Dendritic cell treated with granulocyte-macrophage colony-stimulating factor and Interleukin-4, amounts not matched to agents 40 ng/mL and 50 ng/mL, for 4 days (primary cell): Measurements from ENCODE around the gene CCNY.
A peak's percentile ranks its signal among the peaks of the same experiment; 100 is the strongest.
"Not testable (repeated sequence)": the region's sequence is repeated elsewhere in the genome, so short reads cannot be mapped to it uniquely, and the experiment has no call there.

Experiments
- H3K27ac Mint-ChIP-seq: one replicate; pipeline ENCODE4 v1.8.0; 2022; ENCODE audit warnings: mild to moderate bottlenecking, mixed read lengths
- H3K27me3 Mint-ChIP-seq: one replicate; pipeline ENCODE4 v1.8.0; 2022; ENCODE audit warnings: mild to moderate bottlenecking, mixed read lengths
- H3K36me3 Mint-ChIP-seq: one replicate; pipeline ENCODE4 v1.8.0; 2022; ENCODE audit warnings: low read depth, mixed read lengths
- H3K4me1 Mint-ChIP-seq: one replicate; pipeline ENCODE4 v1.8.0; 2022; ENCODE audit warnings: low read depth, mixed read lengths
- H3K4me3 Mint-ChIP-seq: one replicate; pipeline ENCODE4 v1.8.0; 2022; ENCODE audit warnings: mild to moderate bottlenecking, moderate library complexity, mixed read lengths
- H3K9me3 Mint-ChIP-seq: one replicate; pipeline ENCODE4 v1.8.0; 2022; ENCODE audit warnings: mixed read lengths
- intact Hi-C: fragments of 100-400 bp; cut with micrococcal nuclease; formaldehyde crosslinking; loops from one replicate; pipeline ENCODE4 v1.15.0; 2022

CCNY gene

DNA sequence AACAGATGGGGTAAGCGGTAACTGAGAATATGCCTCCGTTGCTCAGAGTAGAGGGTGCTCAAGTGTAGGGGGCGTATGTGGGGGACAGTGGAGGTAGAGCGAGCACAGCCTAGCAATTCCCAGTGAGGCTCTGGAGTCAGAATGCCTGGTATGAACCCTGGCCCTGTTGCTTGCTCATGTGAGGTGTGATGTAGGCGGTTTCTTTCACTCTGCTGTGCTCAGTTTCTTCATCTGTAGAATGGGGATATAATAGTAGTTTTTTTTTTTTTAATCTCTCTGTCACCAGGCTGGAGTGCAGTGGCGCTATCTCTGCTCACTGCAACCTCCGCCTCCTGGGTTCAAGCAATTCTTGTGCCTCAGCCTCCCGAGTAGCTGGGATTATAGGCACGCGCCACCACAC, 82.3 kb downstream of the CCNY start:
- H3K9me3 Mint-ChIP-seq, H3K27ac Mint-ChIP-seq, H3K27me3 Mint-ChIP-seq, intact Hi-C loops, H3K4me3 Mint-ChIP-seq: not testable (repeated sequence)
- Mint-ChIP-seq H3K36me3 (peaks cover 18% of the 10 kb centered on the region), H3K4me1 (peaks cover 46% of the 10 kb centered on the region)

DNA sequence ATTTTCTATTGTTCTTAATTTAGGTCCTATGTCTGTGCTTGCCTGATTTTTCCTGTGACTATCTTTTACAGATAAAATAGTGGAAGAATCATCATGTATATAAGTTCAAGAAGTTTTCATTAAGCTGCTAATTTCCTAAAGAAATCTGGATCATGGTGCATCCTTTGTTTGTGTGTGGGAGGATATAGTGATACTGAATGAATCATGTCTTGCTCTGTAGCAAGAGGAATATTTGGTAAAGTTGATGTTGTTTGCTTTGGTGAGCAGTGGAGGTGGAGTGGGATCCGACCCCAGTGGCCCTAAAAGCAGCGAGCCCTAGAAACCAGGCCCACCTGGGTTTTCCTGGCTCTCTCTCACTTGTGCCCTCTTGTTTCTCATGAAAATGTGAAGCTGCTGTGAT, 83.7 kb downstream of the CCNY start:
- H3K4me1 Mint-ChIP-seq = peaks cover 52% of the 10 kb centered on the region
- H3K4me3 Mint-ChIP-seq = no peak overlapping the region
- H3K27ac Mint-ChIP-seq = no peak overlapping the region
- H3K36me3 Mint-ChIP-seq = peaks cover 24% of the 10 kb centered on the region
- H3K9me3 Mint-ChIP-seq = no peaks in the 10 kb centered on the region
- intact Hi-C loops = no loop called here
- H3K27me3 Mint-ChIP-seq = no peaks in the 10 kb centered on the region

DNA sequence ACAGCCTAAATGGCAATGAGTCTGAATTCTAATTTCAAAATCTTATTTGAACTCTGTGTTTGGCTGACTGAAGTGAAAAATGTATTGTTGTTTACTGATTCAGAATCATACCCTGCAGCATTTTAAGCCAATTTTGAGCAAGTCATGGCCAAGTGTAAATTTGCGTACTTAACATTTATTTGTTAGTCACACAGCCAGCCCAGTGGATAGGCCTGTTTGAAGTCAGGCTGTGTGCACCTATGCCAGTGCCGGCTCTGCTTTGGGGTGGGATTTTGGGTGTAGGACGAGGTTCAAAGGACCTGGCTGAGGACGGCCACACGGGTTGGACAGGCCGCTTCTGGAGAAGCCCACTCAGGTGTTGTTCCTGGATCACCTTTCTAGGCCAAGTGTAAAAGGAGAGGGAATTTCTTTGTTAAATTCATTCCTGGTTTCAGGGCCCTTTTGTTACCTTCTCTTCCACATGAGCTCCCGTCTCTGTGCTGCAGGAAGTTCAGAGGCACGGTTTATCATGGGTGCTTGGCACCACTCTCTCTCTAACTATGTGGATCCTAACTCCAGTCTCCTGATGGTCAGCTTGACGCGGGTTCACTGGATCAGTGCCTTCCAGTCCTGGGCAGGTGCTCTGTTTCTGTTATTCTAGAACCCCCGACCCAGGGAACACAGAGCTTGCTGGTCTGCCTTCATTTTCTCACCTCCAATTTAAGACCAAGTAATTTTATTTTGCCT, 84.7 kb downstream of the CCNY start:
- no peaks in the 10 kb centered on the region for H3K27me3 Mint-ChIP-seq
- peaks cover 62% of the 10 kb centered on the region for H3K4me1 Mint-ChIP-seq
- intact Hi-C loops = no loop called here
- H3K27ac Mint-ChIP-seq = no peak overlapping the region
- H3K4me3 Mint-ChIP-seq = no peak overlapping the region
- no peaks in the 10 kb centered on the region for H3K9me3 Mint-ChIP-seq
- peaks cover 20% of the 10 kb centered on the region for H3K36me3 Mint-ChIP-seq

DNA sequence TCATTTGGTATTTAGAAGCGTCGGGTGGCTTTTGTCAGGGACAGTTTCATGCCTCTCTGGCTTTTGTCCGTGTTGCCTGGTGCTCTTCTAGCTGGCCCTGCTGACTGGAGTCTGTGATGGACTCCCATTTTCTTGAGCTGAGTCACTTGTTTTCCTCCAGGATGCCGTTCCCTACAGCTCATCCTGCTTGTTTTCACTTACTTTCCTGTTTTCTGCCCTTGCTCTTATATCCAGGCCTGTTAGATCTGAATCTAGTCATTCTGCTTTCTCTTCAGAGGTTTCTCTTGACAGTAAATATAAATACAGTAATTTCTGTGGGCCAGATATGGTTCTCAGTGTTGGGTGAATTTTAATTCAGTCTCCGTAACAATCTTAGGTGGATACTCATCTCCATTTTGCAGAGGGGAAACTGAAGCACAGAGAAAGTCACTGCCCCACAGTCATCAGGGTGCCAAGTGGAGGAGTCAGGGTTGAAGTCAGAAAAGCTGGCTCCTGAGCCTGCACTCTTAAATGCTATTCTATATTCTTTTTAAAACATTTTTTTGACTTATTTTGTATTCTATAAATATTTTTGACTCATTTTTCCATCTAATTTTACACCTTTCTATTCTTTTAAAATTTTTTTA, 85.4 kb downstream of the CCNY start:
- no peak overlapping the region for H3K27ac Mint-ChIP-seq
- no peaks in the 10 kb centered on the region for H3K27me3 Mint-ChIP-seq
- intact Hi-C loops = no loop called here
- H3K4me1 Mint-ChIP-seq = peaks cover 62% of the 10 kb centered on the region
- H3K9me3 Mint-ChIP-seq = no peaks in the 10 kb centered on the region
- no peak overlapping the region for H3K4me3 Mint-ChIP-seq
- peaks cover 23% of the 10 kb centered on the region for H3K36me3 Mint-ChIP-seq

DNA sequence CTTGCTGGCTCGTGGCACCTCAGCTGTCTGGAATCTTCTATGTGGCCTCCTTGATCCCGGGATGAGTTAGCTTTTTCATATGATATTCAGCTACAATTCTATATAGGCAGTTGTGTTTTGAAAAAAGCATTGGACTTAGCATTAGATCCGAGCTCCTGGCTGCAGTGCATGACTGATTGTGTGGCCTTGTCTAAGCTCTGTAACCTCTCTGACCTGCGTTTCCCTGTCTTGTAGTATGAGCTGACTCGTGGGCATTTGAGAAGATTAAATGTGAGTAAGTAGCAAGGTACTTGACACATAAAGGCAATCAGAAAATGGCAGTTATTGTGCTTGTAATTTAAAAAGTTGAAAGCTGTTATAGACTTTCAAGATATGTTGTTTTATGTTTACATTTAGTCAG, 85.9 kb downstream of the CCNY start:
- Mint-ChIP-seq H3K27me3 (no peaks in the 10 kb centered on the region), H3K27ac (no peak overlapping the region), H3K4me1 (peaks cover 64% of the 10 kb centered on the region), H3K36me3 (peaks cover 23% of the 10 kb centered on the region), H3K4me3 (no peak overlapping the region), H3K9me3 (no peaks in the 10 kb centered on the region)
- intact Hi-C loops = no loop called here

DNA sequence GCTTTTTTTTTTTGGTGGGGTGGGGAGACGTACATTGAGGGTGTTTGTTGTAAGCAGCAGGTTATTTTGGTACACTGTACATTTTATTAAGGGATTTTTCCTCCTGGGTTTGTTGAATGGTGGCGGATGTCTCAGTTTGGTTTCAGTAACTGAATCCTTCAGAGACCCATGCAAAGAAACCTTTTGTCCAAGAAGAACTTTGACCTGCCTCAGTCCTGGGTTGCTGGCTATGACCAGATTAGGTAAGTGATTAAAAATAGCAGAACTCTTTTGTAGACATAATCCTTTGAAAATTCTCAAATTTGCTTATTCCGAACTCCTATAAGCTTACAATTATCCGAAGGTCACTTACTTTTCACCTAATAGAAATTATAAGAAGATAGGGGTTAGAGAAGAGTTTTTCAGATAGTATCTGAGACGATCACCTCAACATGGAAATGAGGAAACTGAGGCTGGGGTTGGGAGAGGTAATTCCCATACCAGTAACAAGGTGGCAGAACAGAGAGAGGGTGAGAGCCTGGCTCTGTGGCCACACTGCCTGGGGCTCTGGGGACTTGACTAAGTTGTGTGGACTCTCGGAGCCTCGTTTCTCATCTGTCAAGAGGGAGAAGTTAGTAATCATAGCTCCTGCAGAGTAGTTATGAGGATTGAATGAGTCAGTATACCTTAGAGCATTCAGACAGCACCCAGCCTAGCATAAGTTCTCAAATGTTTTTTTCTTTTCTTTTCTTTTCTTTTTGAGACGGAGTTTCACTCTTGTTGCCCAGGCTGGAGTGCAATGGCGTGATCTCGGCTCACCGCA, 87.4 kb downstream of the CCNY start:
- H3K27ac Mint-ChIP-seq = no peak overlapping the region
- peaks cover 62% of the 10 kb centered on the region for H3K4me1 Mint-ChIP-seq
- no peaks in the 10 kb centered on the region for H3K9me3 Mint-ChIP-seq
- peaks cover 18% of the 10 kb centered on the region for H3K36me3 Mint-ChIP-seq
- no peak overlapping the region for H3K4me3 Mint-ChIP-seq
- no peaks in the 10 kb centered on the region for H3K27me3 Mint-ChIP-seq
- intact Hi-C loops = no loop called here

DNA sequence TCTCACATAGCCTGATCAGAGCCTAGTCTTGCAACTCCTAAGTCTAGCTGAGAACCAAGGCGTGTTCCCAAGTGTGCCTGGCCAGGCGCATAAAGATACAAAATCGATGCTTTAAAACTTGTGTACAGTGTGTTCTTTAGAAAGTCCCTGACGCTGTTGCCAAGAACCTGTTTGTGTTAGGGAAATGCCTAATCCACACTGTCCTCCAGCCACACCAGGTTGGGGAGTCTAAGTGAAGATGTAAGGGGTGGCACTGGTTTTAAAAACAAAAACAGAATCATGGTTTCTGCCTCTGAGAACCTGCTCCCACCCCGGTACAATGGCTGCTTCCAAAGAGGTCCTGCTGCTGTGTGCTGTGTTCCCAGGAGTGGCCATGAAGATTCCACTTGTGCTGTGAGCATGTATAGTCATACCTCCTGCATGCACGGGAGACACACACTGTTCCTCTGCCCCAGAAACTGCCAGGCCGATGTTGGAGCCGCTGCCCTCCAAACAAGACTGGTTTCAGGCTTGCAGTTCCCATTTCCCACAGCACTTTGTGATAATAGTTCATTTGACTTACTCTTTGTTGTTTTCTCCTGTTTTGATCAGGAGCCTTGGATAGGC, 88.5 kb downstream of the CCNY start:
- peaks cover 55% of the 10 kb centered on the region for H3K4me1 Mint-ChIP-seq
- peaks cover 18% of the 10 kb centered on the region for H3K36me3 Mint-ChIP-seq
- H3K27me3 Mint-ChIP-seq = no peaks in the 10 kb centered on the region
- no peak overlapping the region for H3K4me3 Mint-ChIP-seq
- no peaks in the 10 kb centered on the region for H3K9me3 Mint-ChIP-seq
- intact Hi-C loops = no loop called here
- H3K27ac Mint-ChIP-seq = no peak overlapping the region

DNA sequence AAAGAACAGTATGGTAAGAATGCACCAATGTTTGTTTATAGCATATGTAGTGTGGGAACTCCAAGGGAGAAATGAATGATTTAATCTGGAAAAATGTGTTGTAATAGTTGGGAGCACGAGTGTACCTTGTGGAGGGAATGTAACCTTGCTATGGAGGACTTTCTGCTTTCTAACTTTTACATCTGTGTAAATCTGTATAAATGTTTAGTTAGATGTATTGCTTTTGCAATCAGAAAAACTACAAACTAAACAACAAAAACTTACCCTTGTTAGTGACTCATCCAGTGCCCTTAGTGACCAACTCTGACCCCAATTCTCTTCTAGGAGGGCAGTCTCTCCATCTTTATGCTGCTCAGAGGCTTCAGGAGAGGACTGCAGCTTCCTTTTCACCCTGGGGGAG, 89.3 kb downstream of the CCNY start:
- Mint-ChIP-seq H3K27ac (no peak overlapping the region), H3K27me3 (no peaks in the 10 kb centered on the region), H3K4me1 (peaks cover 47% of the 10 kb centered on the region), H3K9me3 (no peaks in the 10 kb centered on the region), H3K36me3 (peaks cover 18% of the 10 kb centered on the region), H3K4me3 (no peak overlapping the region)
- intact Hi-C loops = no loop called here

DNA sequence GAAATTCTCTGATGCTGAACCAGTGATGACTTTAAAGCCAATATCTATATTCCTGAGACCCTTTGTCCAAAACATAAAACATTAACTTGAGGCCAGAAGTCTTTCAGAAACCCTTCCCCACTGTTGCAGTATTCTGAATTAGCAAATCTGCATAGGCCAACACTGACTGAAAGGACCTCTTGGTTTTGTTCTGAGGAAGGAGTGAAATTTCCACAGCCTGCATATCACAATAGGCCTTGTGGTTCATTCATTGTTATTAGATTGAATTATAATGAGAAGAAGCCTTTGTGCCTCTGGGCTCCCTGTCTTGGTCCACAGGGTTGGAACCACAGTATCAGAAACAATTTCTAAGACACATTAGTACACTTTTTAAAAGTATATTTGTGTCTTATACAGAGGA, 90.3 kb downstream of the CCNY start:
- peak overlapping the region; percentile 35 for H3K27ac Mint-ChIP-seq
- intact Hi-C loops = no loop called here
- H3K27me3 Mint-ChIP-seq = no peaks in the 10 kb centered on the region
- no peak overlapping the region for H3K4me3 Mint-ChIP-seq
- H3K36me3 Mint-ChIP-seq = peaks cover 18% of the 10 kb centered on the region
- H3K9me3 Mint-ChIP-seq = no peaks in the 10 kb centered on the region
- peaks cover 44% of the 10 kb centered on the region for H3K4me1 Mint-ChIP-seq

DNA sequence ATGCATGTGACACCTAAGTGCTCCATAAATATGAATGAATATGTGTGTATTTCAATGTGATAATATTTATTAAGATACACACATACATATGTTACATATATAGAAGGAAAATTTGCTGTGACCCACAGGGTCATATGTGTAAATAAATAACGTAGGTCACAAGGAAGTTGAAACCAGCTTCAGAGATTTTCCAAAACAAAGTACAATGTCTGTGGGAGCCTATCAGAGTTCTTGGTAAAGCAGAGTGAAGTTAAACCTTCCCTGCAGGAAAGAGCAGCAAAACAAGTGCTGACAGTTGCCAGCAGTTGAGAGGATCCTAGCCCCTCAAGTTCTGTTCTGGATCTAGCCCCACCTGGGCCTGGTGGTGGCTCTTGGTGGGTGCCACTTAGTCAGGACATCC, 91.2 kb downstream of the CCNY start:
- intact Hi-C loops = no loop called here
- peaks cover 18% of the 10 kb centered on the region for H3K36me3 Mint-ChIP-seq

DNA sequence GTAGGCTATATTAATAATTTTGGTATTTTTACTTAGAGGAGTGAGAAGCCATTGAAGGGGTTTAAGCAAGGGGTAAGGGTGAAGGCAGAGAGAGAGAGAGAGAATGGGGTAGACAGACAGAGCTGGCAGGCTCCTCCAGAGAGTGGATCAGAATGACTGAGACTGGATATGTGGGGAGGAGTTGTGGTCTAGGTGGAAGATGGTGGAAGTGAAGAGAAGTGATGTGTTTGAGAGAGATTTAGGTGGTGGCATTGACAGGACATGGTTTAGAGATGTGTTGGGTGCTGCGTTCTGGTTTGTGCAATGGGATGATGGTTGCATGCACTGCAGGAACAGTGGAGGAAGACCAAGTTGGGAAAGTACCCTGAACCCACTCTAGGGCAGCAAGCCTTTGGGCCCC, 92.2 kb downstream of the CCNY start:
- H3K9me3 Mint-ChIP-seq = no peaks in the 10 kb centered on the region
- H3K4me1 Mint-ChIP-seq = peaks cover 48% of the 10 kb centered on the region
- H3K27me3 Mint-ChIP-seq = no peaks in the 10 kb centered on the region
- peaks cover 18% of the 10 kb centered on the region for H3K36me3 Mint-ChIP-seq
- no peak overlapping the region for H3K4me3 Mint-ChIP-seq
- no peak overlapping the region for H3K27ac Mint-ChIP-seq
- intact Hi-C loops = no loop called here

More for the DNA sequence above, 91.2 kb downstream of the CCNY start:
- H3K4me1 Mint-ChIP-seq = peaks cover 48% of the 10 kb centered on the region
- H3K9me3 Mint-ChIP-seq = no peaks in the 10 kb centered on the region
- H3K27me3 Mint-ChIP-seq = no peaks in the 10 kb centered on the region
- no peak overlapping the region for H3K4me3 Mint-ChIP-seq
- H3K27ac Mint-ChIP-seq = no peak overlapping the region

DNA sequence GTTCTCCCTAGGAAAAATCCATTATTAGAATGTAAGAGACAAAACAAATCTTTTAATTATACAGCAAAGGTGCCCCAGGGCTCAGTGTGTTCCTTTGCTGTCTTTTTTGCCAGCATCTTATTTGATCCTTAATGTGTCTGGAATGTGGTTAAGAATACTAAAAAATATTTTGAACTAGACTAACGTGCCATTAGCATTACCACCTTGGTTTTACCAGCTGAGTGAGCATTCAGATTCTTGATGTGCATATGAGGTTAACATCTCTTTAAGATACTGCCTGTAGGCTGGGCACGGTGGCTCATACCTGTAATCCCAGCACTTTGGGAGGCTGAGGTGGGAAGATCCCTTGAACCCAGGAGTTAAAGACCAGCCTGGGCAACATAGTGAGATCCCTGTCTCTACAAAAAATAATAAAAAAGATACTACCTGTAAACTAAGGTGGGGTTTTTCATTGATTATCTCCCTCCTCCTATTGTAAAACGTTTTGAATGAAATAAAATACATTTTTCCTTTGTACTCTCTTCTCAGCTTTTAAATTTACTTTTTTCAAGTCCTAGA, 96.6 kb downstream of the CCNY start:
- peaks cover 19% of the 10 kb centered on the region for H3K36me3 Mint-ChIP-seq
- intact Hi-C loops = no loop called here
- H3K9me3 Mint-ChIP-seq = no peaks in the 10 kb centered on the region
- H3K4me1 Mint-ChIP-seq = peaks cover 54% of the 10 kb centered on the region
- no peak overlapping the region for H3K4me3 Mint-ChIP-seq
- no peak overlapping the region for H3K27ac Mint-ChIP-seq
- H3K27me3 Mint-ChIP-seq = no peaks in the 10 kb centered on the region

DNA sequence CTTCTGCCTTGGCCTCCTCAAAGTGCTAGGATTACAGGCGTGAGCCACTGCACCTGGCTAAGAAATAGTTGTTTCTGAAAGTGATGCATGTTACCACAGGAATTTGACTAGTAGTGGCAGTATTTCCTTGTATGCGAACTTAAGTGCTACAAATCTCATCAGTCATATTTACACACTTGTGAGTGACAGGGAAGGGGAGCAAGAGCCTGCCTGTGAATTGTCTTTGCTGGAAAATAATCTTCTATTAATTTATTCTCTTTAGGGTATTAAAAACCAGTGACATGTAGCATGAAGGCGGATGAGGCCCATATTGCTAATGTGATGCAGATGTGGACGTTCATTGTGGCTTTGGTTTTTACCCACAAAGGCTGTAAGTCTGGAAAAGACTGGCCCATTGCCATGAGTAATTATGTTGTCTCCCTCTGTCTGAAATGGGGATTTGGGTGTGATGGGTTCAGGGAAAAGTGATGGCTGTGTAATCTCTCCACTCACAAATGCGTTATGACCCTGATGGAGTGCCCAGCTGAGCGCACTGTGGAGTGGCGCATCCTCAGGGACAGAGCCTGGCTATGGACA, 97.6 kb downstream of the CCNY start:
- no peak overlapping the region for H3K4me3 Mint-ChIP-seq
- no peaks in the 10 kb centered on the region for H3K27me3 Mint-ChIP-seq
- intact Hi-C loops = no loop called here
- H3K9me3 Mint-ChIP-seq = peaks cover 7% of the 10 kb centered on the region
- H3K4me1 Mint-ChIP-seq = peaks cover 49% of the 10 kb centered on the region
- H3K27ac Mint-ChIP-seq = no peak overlapping the region
- H3K36me3 Mint-ChIP-seq = peaks cover 25% of the 10 kb centered on the region
